ENCODE results near the gene FSTL1. TPM values are rescaled to one million over a fixed set of nuclear protein-coding genes. Genes with fewer than 3 reads are reported as not detected.

The FSTL1 gene
- total and polyA plus RNA-seq, 2 of the 8 experiments (the other 6 are each of a cell fraction or from before 2014, with no cell fraction given) = 158 to 516 TPM

DNA sequence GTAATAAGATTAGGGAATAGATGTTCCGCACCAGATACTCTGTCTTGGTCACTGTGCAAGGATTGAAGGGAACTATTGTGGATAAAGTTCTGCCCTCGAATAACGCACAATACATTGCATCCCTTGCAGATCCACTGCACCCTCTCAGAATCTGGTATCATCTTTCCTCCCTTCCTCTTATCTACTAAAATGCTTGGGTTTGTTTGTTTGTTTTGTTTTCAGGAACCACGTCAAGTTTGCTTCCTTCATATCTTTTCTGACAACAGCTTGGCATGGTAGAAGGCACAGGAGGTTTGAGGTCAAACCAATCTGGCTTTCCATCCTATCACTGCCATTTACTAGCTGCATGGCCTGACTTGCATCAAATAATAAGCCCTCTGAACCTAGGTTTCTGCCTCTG is 2.0 kb upstream of the FSTL1 start:
- H3K9me3 ChIP-seq (ENCODE audit: insufficient read depth in 2 of 2, low read depth in 1 of 2, low read length in 1 of 2) = peaks cover 0 to 2% of the 10 kb centered on the region in 2 experiments; a peak in 1 of 4 replicates
- peaks cover 4 to 26% of the 10 kb centered on the region in 2 experiments; a peak in 3 of 4 replicates for H3K79me2 ChIP-seq (ENCODE audit: control insufficient read depth in 1 of 2, insufficient read depth in 2 of 2, low read length in 2 of 2)
- no peak overlapping the region for H3K56ac ChIP-seq (replicated peaks; ENCODE audit: insufficient read length, low read depth, low read length)
- H2BK12ac ChIP-seq (ENCODE audit: low read depth, low read length) = no peak overlapping the region
- H3K27ac ChIP-seq (ENCODE audit: low read depth, low read length) = no peak overlapping the region
- FAIRE-seq (no peak), DNase-seq (ENCODE audit: low read depth in 1 of 2, low spot score in 2 of 2) (no peak)
- H3K4me3 ChIP-seq (ENCODE audit: extremely low read depth in 1 of 4, insufficient read depth in 2 of 4, low read depth in 3 of 4, low read length in 4 of 4) = no peak overlapping the region
- no peak overlapping the region for H3K14ac ChIP-seq (ENCODE audit: insufficient read length)
- TF ChIP-seq BACH1 (IDR thresholded peaks at IDR 0.05; ENCODE audit: low read length) (no peak), GABPA (IDR thresholded peaks at IDR 0.05; ENCODE audit: borderline replicate concordance, insufficient read depth, low read length) (no peak), MAFK (IDR thresholded peaks at IDR 0.05; ENCODE audit: low read depth, low read length) (no peak), JUN (IDR thresholded peaks at IDR 0.05; ENCODE audit: low read depth, low read length) (no peak), HDAC2 (IDR thresholded peaks at IDR 0.05; ENCODE audit: borderline replicate concordance in 1 of 2, low read depth in 2 of 2, low read length in 2 of 2) (no peak), SUZ12 (IDR thresholded peaks at IDR 0.05; ENCODE audit: low read length) (no peak), CBX5 (IDR thresholded peaks at IDR 0.05; ENCODE audit: low read depth, low read length) (no peak), EZH2 (IDR thresholded peaks at IDR 0.05; ENCODE audit: low read depth, low read length, severe bottlenecking) (no peak), SRF (IDR thresholded peaks at IDR 0.05; ENCODE audit: low read depth, low read length) (no peak), SP4 (IDR thresholded peaks at IDR 0.05; ENCODE audit: low read length) (no peak), POLR2AphosphoS5 (IDR thresholded peaks at IDR 0.05; ENCODE audit: low read depth, low read length) (no peak), ASH2L (IDR thresholded peaks at IDR 0.05; ENCODE audit: low read length) (no peak)
- TF ChIP-seq, protein P1, sequence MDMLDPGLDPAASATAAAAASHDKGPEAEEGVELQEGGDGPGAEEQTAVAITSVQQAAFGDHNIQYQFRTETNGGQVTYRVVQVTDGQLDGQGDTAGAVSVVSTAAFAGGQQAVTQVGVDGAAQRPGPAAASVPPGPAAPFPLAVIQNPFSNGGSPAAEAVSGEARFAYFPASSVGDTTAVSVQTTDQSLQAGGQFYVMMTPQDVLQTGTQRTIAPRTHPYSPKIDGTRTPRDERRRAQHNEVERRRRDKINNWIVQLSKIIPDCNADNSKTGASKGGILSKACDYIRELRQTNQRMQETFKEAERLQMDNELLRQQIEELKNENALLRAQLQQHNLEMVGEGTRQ (IDR thresholded peaks at IDR 0.05; ENCODE audit: low read length) = no peak
- no peak overlapping the region for H4K5ac ChIP-seq (ENCODE audit: insufficient read length, low read depth, low read length)
- no peak overlapping the region for H4K91ac ChIP-seq (replicated peaks; ENCODE audit: insufficient read length, low read length)
- H4K8ac ChIP-seq (ENCODE audit: extremely low read depth, insufficient read depth, low read length) = no peak overlapping the region
- H3K27me3 ChIP-seq (replicated peaks in 1 of 4; ENCODE audit: control insufficient read depth in 3 of 4, extremely low read depth in 1 of 4, insufficient read depth in 3 of 4, low read length in 3 of 4) = no peaks in the 10 kb centered on the region
- no peak overlapping the region for H3K9ac ChIP-seq (replicated peaks in 1 of 4; ENCODE audit: extremely low read depth in 1 of 4, low read depth in 3 of 4, low read length in 3 of 4)
- no peak overlapping the region for H3K4ac ChIP-seq (replicated peaks; ENCODE audit: insufficient read length, low read depth, low read length)
- H3K18ac ChIP-seq (ENCODE audit: extremely low read depth, low read length) = no peak overlapping the region
- no peak overlapping the region for H2BK5ac ChIP-seq (ENCODE audit: low read depth, low read length)
- no peak overlapping the region for H2BK15ac ChIP-seq (ENCODE audit: low read length)
- H3K23ac ChIP-seq (ENCODE audit: insufficient read length) = no peak overlapping the region
- peaks cover 8% of the 10 kb centered on the region; the same call in 1 of the 2 replicates for H3K79me1 ChIP-seq (ENCODE audit: low read depth, low read length)
- peaks cover 4% of the 10 kb centered on the region; the same call in 1 of the 2 replicates for H3K23me2 ChIP-seq (ENCODE audit: low read depth, low read length)
- POLR2A ChIA-PET (ENCODE audit: partially characterized antibody) = interaction anchor here (1.1 to 2.1 kb wide), 2 partner anchors 16 to 51 kb away, joined by 3 to 5 read pairs; no protein-coding TSS in a partner anchor
- CTCF ChIA-PET (ENCODE audit: partially characterized antibody) = interaction anchor here (0.8 to 2.0 kb wide), 5 partner anchors 8 to 55 kb away, joined by 3 to 5 read pairs (median 3); no protein-coding TSS in a partner anchor
- peaks cover 0 to 2% (median 0%) of the 10 kb centered on the region in 4 experiments; a peak in 2 of 8 replicates for H3K36me3 ChIP-seq (ENCODE audit: control insufficient read depth in 2 of 4, insufficient read depth in 4 of 4, low read length in 3 of 4)
- H2BK20ac ChIP-seq (ENCODE audit: low read length) = no peak overlapping the region
- 87% methylated on average over 4 of the region's 4 CpGs; no CpG with 5 or more reads in 1 of the 2 experiments for WGBS, 2 experiments (ENCODE audit: extremely low coverage in 1 of 2, insufficient coverage in 1 of 2, insufficient read length in 1 of 2, insufficient replicate concordance in 2 of 2, low coverage in 1 of 2, low lambda C conversion rate in 2 of 2, missing lambda C conversion rate in 1 of 2)
- H3K4me1 ChIP-seq (replicated peaks in 1 of 4; ENCODE audit: control insufficient read depth in 3 of 4, insufficient read depth in 4 of 4, low read length in 3 of 4) = peaks cover 6 to 21% (median 13%) of the 10 kb centered on the region in 4 experiments; a peak in 5 of 7 replicates
- peaks cover 0 to 4% of the 10 kb centered on the region in 2 experiments for H4K20me1 ChIP-seq (replicated peaks in 1 of 2; ENCODE audit: control insufficient read depth in 1 of 2, insufficient read depth in 2 of 2, low read length in 2 of 2)
- no peak overlapping the region for H2BK120ac ChIP-seq (replicated peaks; ENCODE audit: low read depth, low read length)
- no peak overlapping the region for H2AFZ ChIP-seq (ENCODE audit: low read length)
- no peak overlapping the region for H3K4me2 ChIP-seq (ENCODE audit: insufficient read depth in 1 of 2, low read depth in 2 of 2, low read length in 2 of 2)
- H2AK5ac ChIP-seq (ENCODE audit: low read depth, low read length) = no peak overlapping the region
